ENCODE data around the gene MEAK7.

Gene MEAK7

GRCh38 chr16:84535851-84536250 lies 31.4 kb upstream of the MEAK7 start:
- no peak for TF ChIP-seq CTCF (IDR thresholded peaks at IDR 0.05; ENCODE audit: insufficient read depth, low read length, poor library complexity, severe bottlenecking)
- Histone ChIP-seq H3K36me3 (ENCODE audit: control insufficient read depth, insufficient read depth, low read length) (no peaks in the 10 kb centered on the region), H3K27me3 (replicated peaks; ENCODE audit: control insufficient read depth, insufficient read depth, low read length) (no peaks in the 10 kb centered on the region), H3K4me3 (replicated peaks; ENCODE audit: low read depth, low read length) (no peak overlapping the region)
- DNase-seq (ENCODE audit: extremely low read depth, insufficient read length), result no peak

GRCh38 chr16:84535408-84535807 lies 30.9 kb upstream of the MEAK7 start:
- Histone ChIP-seq H3K4me3 (replicated peaks; ENCODE audit: low read depth, low read length) (no peak overlapping the region), H3K27me3 (replicated peaks; ENCODE audit: control insufficient read depth, insufficient read depth, low read length) (no peaks in the 10 kb centered on the region), H3K36me3 (ENCODE audit: control insufficient read depth, insufficient read depth, low read length) (no peaks in the 10 kb centered on the region)
- no peak for DNase-seq (ENCODE audit: extremely low read depth, insufficient read length)
- no peak for TF ChIP-seq CTCF (IDR thresholded peaks at IDR 0.05; ENCODE audit: insufficient read depth, low read length, poor library complexity, severe bottlenecking)

GRCh38 chr16:84534815-84535214 lies 30.4 kb upstream of the MEAK7 start:
- no peak for TF ChIP-seq CTCF (IDR thresholded peaks at IDR 0.05; ENCODE audit: insufficient read depth, low read length, poor library complexity, severe bottlenecking)
- no peaks in the 10 kb centered on the region for H3K27me3 ChIP-seq (replicated peaks; ENCODE audit: control insufficient read depth, insufficient read depth, low read length)

GRCh38 chr16:84532855-84533486 lies 28.5 kb upstream of the MEAK7 start:
- TF ChIP-seq CTCF (IDR thresholded peaks at IDR 0.05; ENCODE audit: insufficient read depth, low read length, poor library complexity, severe bottlenecking), result no peak
- no peaks in the 10 kb centered on the region for H3K27me3 ChIP-seq (replicated peaks; ENCODE audit: control insufficient read depth, insufficient read depth, low read length)
- H3K4me3 ChIP-seq (replicated peaks; ENCODE audit: low read depth, low read length), result no peak overlapping the region
- no peak for DNase-seq (ENCODE audit: extremely low read depth, insufficient read length)
- no peaks in the 10 kb centered on the region for H3K36me3 ChIP-seq (ENCODE audit: control insufficient read depth, insufficient read depth, low read length)

More at GRCh38 chr16:84534815-84535214, 30.4 kb upstream of the MEAK7 start:
- no peaks in the 10 kb centered on the region for H3K36me3 ChIP-seq (ENCODE audit: control insufficient read depth, insufficient read depth, low read length)
- DNase-seq (ENCODE audit: extremely low read depth, insufficient read length), result no peak
- no peak overlapping the region for H3K4me3 ChIP-seq (replicated peaks; ENCODE audit: low read depth, low read length)

- TF ChIP-seq CTCF (IDR thresholded peaks at IDR 0.05; ENCODE audit: insufficient read depth, low read length, poor library complexity, severe bottlenecking), result no peak
- Histone ChIP-seq H3K4me3 (replicated peaks; ENCODE audit: low read depth, low read length) (no peak overlapping the region), H3K36me3 (ENCODE audit: control insufficient read depth, insufficient read depth, low read length) (no peaks in the 10 kb centered on the region), H3K27me3 (replicated peaks; ENCODE audit: control insufficient read depth, insufficient read depth, low read length) (no peaks in the 10 kb centered on the region)
- no peak for DNase-seq (ENCODE audit: extremely low read depth, insufficient read length)
Measured at GRCh38 chr16:84532291-84532724, 27.8 kb upstream of the MEAK7 start.

- Histone ChIP-seq H3K4me3 (replicated peaks; ENCODE audit: low read depth, low read length) (no peak overlapping the region), H3K36me3 (ENCODE audit: control insufficient read depth, insufficient read depth, low read length) (no peaks in the 10 kb centered on the region), H3K27me3 (replicated peaks; ENCODE audit: control insufficient read depth, insufficient read depth, low read length) (no peaks in the 10 kb centered on the region)
- no peak for TF ChIP-seq CTCF (IDR thresholded peaks at IDR 0.05; ENCODE audit: insufficient read depth, low read length, poor library complexity, severe bottlenecking)
- DNase-seq (ENCODE audit: extremely low read depth, insufficient read length), result no peak
Measured at GRCh38 chr16:84531671-84532111, 27.2 kb upstream of the MEAK7 start.
